Stimulated activated effector memory CD8-positive, alpha-beta T cell treated with anti-CD3 and anti-CD28 coated beads, Interleukin-12 subunit alpha, Interleukin-12 subunit beta, amount 100 ng/mL, for 72 hours (primary cell): Measurements from ENCODE around the gene MFGE8.

Experiments used
- ATAC-seq: fragments of 150-1000 bp; cut with Tn5 transposase; 2 replicates; pipeline ENCODE4 v1.10.0; 2021
- DNase-seq, 2 donors: peaks; one replicate each; pipeline ENCODE4 v3.0.0; 2021 to 2022; ENCODE audit warnings: low spot score in 2 of 2
- H3K27ac Mint-ChIP-seq: one replicate; pipeline ENCODE4 v1.8.0; 2022; ENCODE audit warnings: mild to moderate bottlenecking, mixed read lengths
- H3K36me3 Mint-ChIP-seq: one replicate; pipeline ENCODE4 v1.8.0; 2022; ENCODE audit warnings: mild to moderate bottlenecking, mixed read lengths
- H3K4me1 Mint-ChIP-seq: one replicate; pipeline ENCODE4 v1.8.0; 2022; ENCODE audit warnings: mixed read lengths
- H3K4me3 Mint-ChIP-seq: one replicate; pipeline ENCODE4 v1.8.0; 2022; ENCODE audit warnings: mild to moderate bottlenecking, mixed read lengths
- H3K9me3 Mint-ChIP-seq: one replicate; pipeline ENCODE4 v1.8.0; 2022; ENCODE audit warnings: mixed read lengths

MFGE8 gene

DNA sequence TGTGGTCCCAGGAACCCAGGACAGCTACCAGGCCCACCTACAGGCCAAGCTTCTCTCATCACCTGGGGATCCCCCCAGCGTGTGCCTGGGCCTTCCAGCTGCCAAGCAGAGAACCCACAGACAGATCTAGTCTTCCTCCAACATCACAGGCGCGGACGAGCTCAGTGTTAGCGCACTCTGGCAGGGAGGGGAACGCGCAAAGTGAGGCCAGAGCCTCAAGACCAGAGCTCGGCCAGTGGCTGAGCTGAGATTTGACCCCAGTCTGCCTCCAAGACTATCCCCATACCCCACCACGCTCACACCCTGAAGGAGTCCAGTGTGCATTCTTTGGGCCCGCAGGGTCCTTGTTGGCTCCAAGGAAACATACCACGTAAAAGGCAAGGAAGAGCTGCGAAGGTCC, 5.1 kb downstream of the MFGE8 start:
- H3K4me1 Mint-ChIP-seq: peaks cover 23% of the 10 kb centered on the region
- DNase-seq (no peak), ATAC-seq (no peak)
- no peaks in the 10 kb centered on the region for H3K36me3 Mint-ChIP-seq
- no peak overlapping the region for H3K4me3 Mint-ChIP-seq
- no peaks in the 10 kb centered on the region for H3K9me3 Mint-ChIP-seq
- H3K27ac Mint-ChIP-seq: peak overlapping the region; percentile 46

- no peak for ATAC-seq
- H3K27ac Mint-ChIP-seq: no peak overlapping the region
- no peak overlapping the region for H3K4me3 Mint-ChIP-seq
- no peak for DNase-seq
- H3K4me1 Mint-ChIP-seq: peaks cover 23% of the 10 kb centered on the region
- H3K9me3 Mint-ChIP-seq: no peaks in the 10 kb centered on the region
- H3K36me3 Mint-ChIP-seq: peaks cover 2% of the 10 kb centered on the region
These were observed 6.1 kb downstream of the MFGE8 start for GRCh38 chr15:88907111-88907510.

DNA sequence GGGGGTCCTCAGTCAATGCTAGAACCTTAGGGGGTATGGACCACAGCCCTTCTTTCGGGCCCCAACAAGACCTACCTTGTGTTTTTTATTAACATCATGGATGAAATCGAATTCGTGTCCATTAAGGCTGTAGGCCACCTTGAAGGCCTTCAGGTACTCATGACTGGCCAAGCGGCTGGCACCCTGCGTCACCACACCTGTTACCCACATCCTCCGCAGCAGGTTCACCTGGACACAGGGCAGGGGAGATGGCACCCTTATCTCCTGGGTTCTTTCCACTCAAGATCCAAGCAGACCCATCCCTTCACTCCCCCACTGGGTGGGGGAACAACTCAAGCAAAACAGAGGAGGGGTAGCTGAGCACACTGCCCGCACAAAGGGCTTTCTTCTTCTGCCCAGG, 6.6 kb downstream of the MFGE8 start:
- H3K27ac Mint-ChIP-seq: no peak overlapping the region

DNA sequence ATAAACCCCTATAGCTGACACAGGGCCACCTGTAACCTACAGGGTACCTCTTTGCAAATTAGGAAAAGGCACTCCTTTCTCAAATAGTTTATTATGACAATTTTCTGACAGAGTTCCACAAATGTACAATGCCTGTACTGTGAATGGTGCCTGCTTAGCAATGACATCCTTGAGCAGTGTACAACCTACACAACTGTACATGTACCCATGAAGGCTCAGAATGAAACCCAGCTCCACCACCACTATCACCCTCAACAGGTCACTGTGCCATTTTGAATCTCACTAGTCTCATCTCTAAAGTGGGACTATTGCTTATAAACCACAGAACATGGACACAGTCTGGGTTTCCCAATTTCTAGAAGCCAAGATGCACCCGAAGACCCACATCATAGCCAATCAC, 7.0 kb downstream of the MFGE8 start:
- Mint-ChIP-seq H3K9me3 (no peaks in the 10 kb centered on the region), H3K27ac (peak overlapping the region; percentile 45), H3K36me3 (peaks cover 7% of the 10 kb centered on the region), H3K4me1 (peaks cover 23% of the 10 kb centered on the region), H3K4me3 (no peak overlapping the region)
- DNase-seq (no peak), ATAC-seq (no peak)

More for the DNA sequence above, 6.6 kb downstream of the MFGE8 start:
- H3K4me3 Mint-ChIP-seq: no peak overlapping the region
- peaks cover 7% of the 10 kb centered on the region for H3K36me3 Mint-ChIP-seq
- no peaks in the 10 kb centered on the region for H3K9me3 Mint-ChIP-seq
- DNase-seq (no peak), ATAC-seq (no peak)
- peaks cover 23% of the 10 kb centered on the region for H3K4me1 Mint-ChIP-seq

DNA sequence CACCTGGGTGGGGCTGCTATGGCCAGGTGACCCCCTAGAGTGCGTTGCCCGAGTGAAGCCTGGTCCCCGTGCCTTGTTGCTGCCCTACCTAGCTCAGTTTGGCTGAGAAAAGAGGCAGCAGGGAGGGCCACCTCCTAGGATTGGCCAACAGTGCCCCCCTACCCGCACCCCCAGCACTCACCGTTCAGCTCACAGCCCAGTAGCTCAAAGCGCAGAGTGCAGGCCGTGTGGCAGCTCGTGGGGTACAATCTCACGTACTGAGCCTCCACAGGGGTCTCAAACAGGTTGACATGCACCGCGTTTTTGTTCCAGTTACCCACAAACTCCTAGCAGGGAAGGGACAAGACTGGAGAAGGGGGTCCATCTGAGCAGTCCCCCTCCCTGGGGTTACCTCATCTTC, 7.6 kb downstream of the MFGE8 start:
- no peaks in the 10 kb centered on the region for H3K9me3 Mint-ChIP-seq
- DNase-seq: no peak
- no peak for ATAC-seq
- no peak overlapping the region for H3K4me3 Mint-ChIP-seq
- peaks cover 7% of the 10 kb centered on the region for H3K36me3 Mint-ChIP-seq
- H3K27ac Mint-ChIP-seq: peak overlapping the region; percentile 45
- peaks cover 17% of the 10 kb centered on the region for H3K4me1 Mint-ChIP-seq

GRCh38 chr15:88904624-88905327, 8.4 kb downstream of the MFGE8 start:
- Mint-ChIP-seq H3K27ac (peak overlapping the region; percentile 45), H3K36me3 (peaks cover 7% of the 10 kb centered on the region), H3K4me1 (peaks cover 17% of the 10 kb centered on the region), H3K4me3 (no peak overlapping the region), H3K9me3 (no peaks in the 10 kb centered on the region)
- ATAC-seq (peak; percentile 94), DNase-seq (peak; percentile 82 to 94)

DNA sequence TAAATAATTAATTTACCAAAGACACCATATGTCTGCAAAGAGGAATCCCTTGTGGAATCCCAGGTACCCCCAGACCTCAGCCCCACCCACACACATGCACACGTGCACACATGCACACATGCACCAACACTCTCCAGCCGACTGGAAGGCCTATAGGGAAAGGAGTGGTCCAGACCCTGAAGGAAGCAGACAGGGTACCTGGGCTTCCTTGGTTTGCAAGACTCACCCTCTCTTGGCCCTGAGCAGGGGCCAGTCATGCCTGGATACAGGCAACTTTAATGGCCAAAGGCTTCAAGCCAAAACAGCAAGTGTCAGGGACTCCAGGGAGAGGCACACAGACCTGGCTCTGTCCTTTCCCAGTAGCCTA, 8.9 kb downstream of the MFGE8 start:
- H3K27ac Mint-ChIP-seq: no peak overlapping the region

DNA sequence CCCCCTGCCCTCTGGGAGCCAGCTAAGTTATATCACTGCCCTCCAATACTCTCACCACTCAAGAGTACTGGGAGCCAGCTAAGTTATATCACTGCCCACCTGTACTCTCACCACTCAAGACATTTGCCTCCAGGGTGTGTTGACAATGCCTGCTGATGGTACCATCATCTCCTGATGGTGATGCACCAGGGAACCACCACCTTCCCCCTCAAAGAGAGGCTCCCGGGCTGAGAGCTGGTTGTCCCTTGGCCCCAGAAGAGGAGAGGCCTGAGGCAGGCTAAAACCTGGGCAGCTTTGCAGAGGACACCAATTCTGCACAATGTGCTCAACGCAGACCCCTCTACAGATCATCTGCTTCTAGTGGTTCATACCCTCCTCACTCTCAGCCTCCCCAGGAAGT, 10.3 kb downstream of the MFGE8 start:
- no peak overlapping the region for H3K4me3 Mint-ChIP-seq
- no peak for ATAC-seq
- H3K4me1 Mint-ChIP-seq: peaks cover 18% of the 10 kb centered on the region

More for the DNA sequence above, 8.9 kb downstream of the MFGE8 start:
- H3K36me3 Mint-ChIP-seq: peaks cover 7% of the 10 kb centered on the region
- H3K4me3 Mint-ChIP-seq: no peak overlapping the region
- ATAC-seq: peak; percentile 3
- DNase-seq: no peak
- H3K4me1 Mint-ChIP-seq: peaks cover 17% of the 10 kb centered on the region
- H3K9me3 Mint-ChIP-seq: no peaks in the 10 kb centered on the region

DNA sequence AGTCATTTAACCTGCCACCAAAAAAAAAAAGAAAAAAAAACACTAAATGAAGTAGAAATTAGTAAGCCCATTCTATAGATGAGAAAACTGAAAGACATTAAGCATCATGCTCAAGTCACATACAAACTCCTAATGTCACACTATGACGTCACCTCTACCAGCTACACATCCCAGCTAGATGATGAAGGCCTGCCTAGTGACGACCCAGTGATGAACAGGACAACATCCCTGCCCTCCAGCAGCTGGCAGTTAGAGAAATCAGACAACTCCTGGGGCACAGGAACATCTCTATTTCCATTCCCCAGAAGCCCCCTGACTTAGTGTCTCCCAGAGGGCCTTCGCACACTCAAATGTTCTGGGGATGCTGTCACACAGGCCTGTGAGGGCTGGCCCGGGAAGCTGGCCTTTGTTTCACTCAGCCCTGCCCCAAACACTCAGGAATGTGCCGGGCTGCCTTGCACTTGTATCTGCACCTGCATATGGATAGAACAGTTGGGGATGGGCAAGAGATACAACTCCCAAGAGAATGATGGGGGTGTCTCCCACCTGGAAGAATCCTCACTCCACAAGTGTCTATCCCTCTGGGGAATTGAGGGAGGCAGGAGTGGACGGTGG, 10.9 kb downstream of the MFGE8 start:
- Mint-ChIP-seq H3K36me3 (peaks cover 7% of the 10 kb centered on the region), H3K9me3 (no peaks in the 10 kb centered on the region), H3K27ac (peak overlapping the region; percentile 33), H3K4me3 (no peak overlapping the region), H3K4me1 (peaks cover 23% of the 10 kb centered on the region)
- no peak for DNase-seq
- ATAC-seq: no peak

More for the DNA sequence above, 10.3 kb downstream of the MFGE8 start:
- DNase-seq: no peak
- peaks cover 7% of the 10 kb centered on the region for H3K36me3 Mint-ChIP-seq
- H3K27ac Mint-ChIP-seq: peak overlapping the region; percentile 33
- no peaks in the 10 kb centered on the region for H3K9me3 Mint-ChIP-seq

DNA sequence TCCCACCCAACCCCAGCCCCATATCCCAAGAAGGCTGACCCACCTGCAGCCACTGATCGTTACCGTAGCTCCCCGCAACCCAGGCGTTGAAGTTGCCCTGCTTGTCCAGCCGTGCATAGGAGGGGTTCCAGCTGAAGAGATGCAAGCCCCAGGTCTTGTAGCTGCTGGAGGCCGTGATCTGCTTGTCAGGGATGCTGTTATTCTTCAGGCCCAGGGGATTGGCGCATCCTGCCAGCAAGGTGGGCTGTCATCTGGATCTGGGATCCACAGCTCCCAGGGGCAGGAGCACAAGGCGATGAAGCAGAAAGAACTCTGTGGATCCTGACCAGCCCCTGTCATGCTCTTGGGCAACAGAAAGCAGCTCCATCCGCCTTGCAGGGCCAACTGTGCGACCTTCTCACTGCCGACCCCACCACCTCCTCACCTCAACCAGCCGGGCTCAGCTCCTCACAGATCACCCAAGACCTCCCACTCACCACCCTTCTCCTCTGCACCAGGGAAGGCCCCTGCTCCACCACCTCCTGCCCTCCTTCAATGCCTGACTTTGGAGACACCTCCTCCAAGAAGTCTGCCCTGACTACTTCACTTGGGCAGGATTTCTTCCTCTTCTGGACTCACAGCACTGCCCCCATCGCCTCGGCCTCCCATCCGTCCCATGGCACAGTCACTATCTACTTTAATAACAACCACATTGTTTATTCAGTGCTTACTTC, 11.5 kb downstream of the MFGE8 start:
- H3K4me1 Mint-ChIP-seq: peaks cover 30% of the 10 kb centered on the region
- peaks cover 7% of the 10 kb centered on the region for H3K36me3 Mint-ChIP-seq
- ATAC-seq: no peak
- peak overlapping the region; percentile 33 for H3K27ac Mint-ChIP-seq
- H3K4me3 Mint-ChIP-seq: no peak overlapping the region
- no peak for DNase-seq
- no peaks in the 10 kb centered on the region for H3K9me3 Mint-ChIP-seq

DNA sequence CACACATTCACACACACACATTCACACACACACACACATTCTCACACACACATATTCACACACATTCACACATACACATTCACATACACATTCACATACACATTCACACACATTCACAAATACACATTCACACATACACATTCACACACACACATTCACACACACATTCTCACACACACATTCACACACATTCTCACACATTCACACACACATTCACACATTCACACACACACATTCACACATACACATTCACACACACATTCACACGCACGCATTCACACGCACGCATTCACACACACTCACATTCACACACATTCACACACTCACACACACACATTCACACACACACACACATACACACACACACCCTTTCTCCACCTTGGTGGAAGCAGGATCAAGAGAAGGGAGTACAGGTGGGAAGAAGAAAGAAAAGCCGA, 12.2 kb downstream of the MFGE8 start:
- no peaks in the 10 kb centered on the region for H3K9me3 Mint-ChIP-seq
- peaks cover 33% of the 10 kb centered on the region for H3K4me1 Mint-ChIP-seq
- DNase-seq (no peak), ATAC-seq (no peak)
- H3K27ac Mint-ChIP-seq: no peak overlapping the region
- H3K36me3 Mint-ChIP-seq: peaks cover 7% of the 10 kb centered on the region
- H3K4me3 Mint-ChIP-seq: no peak overlapping the region

DNA sequence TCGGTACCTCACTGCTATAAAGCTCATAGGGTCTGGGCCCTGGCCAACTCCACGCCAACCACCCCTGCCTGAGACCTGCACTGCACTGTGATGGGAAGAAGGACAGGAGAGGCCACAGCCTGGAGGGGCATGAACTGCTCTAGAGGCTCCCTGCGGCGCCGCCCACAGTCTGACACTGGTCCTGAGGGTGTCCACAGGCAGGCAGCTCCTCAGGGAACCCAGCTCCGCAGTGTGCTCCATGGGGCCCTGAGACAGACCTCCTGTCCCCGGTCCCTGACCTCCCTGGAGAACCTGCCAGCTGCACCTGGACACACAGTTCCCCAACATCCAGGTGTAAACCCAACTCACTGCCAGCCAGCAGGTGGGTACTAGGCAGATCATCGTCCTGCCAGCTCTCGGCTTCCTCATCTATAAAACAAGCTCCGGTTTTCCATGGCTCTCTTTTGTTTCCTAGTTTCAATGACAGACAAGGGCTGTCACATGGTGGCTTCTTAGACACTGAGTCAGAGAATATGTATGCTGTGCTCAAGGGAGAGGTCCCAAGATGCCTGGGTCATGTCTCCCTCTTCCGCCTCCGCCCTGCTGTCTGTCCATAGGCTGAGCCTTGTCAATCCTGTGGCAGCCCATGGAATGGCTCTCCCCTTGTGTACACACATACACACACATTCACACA, 12.7 kb downstream of the MFGE8 start:
- Mint-ChIP-seq H3K4me1 (peaks cover 37% of the 10 kb centered on the region), H3K4me3 (no peak overlapping the region), H3K9me3 (no peaks in the 10 kb centered on the region), H3K36me3 (peaks cover 11% of the 10 kb centered on the region), H3K27ac (no peak overlapping the region)
- ATAC-seq (no peak), DNase-seq (no peak)

DNA sequence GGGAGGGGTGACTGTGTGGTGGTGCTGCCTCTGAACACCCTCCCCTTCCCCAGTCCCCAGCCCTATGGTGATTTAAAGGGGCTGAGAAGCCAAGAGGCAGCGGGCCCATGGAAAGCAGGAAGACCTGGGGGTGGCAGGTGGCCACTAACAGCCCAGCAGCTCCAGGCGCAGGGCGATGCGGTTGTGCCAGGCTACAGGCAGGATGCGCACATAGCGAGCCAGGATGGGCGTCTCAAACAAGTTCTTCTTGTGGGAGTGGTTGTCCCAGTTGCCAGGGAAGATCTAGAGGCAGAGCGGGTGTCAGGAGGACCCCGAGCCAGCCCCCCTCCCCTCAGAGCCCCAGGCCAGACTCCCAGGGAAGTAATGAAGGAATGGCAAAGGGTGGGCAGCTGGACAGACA, 13.9 kb downstream of the MFGE8 start:
- DNase-seq (no peak), ATAC-seq (no peak)
- peaks cover 31% of the 10 kb centered on the region for H3K4me1 Mint-ChIP-seq
- no peak overlapping the region for H3K27ac Mint-ChIP-seq
- peaks cover 13% of the 10 kb centered on the region for H3K36me3 Mint-ChIP-seq
- H3K9me3 Mint-ChIP-seq: no peaks in the 10 kb centered on the region
- no peak overlapping the region for H3K4me3 Mint-ChIP-seq

GRCh38 chr15:88898736-88899135, 14.4 kb downstream of the MFGE8 start:
- H3K36me3 Mint-ChIP-seq: peaks cover 13% of the 10 kb centered on the region
- ATAC-seq (no peak), DNase-seq (no peak)
- H3K4me1 Mint-ChIP-seq: peaks cover 28% of the 10 kb centered on the region
- H3K4me3 Mint-ChIP-seq: no peak overlapping the region
- no peaks in the 10 kb centered on the region for H3K9me3 Mint-ChIP-seq
- no peak overlapping the region for H3K27ac Mint-ChIP-seq

GRCh38 chr15:88897456-88898194, 15.6 kb downstream of the MFGE8 start:
- no peak overlapping the region for H3K27ac Mint-ChIP-seq
- H3K4me1 Mint-ChIP-seq: peaks cover 26% of the 10 kb centered on the region
- ATAC-seq: peak; percentile 56
- peaks cover 13% of the 10 kb centered on the region for H3K36me3 Mint-ChIP-seq
- no peak for DNase-seq
- H3K4me3 Mint-ChIP-seq: no peak overlapping the region
- no peaks in the 10 kb centered on the region for H3K9me3 Mint-ChIP-seq
